Suprapubic skin (tissue), 4 donors: ENCODE measurements around the gene CLEC18A. TPM values are rescaled to one million over a fixed set of nuclear protein-coding genes. Genes with fewer than 3 reads are reported as not detected.
"Not testable (repeated sequence)": the region's sequence is repeated elsewhere in the genome, so short reads cannot be mapped to it uniquely, and the experiment has no call there.

Source experiments
- DNase-seq, 2 donors: peaks; one replicate each; pipeline ENCODE4 v3.0.0-alpha.2; 2019; ENCODE audit warnings: low spot score in 2 of 2
- H3K27ac ChIP-seq: fragments of 200-600 bp; sonication (generic); one replicate; pipeline ENCODE4 v1.5.1; 2019
- H3K27me3 ChIP-seq: fragments of 200-600 bp; sonication (generic); one replicate; pipeline ENCODE4 v1.5.1; 2019
- H3K36me3 ChIP-seq: fragments of 200-600 bp; sonication (generic); one replicate; pipeline ENCODE4 v1.5.1; 2019
- H3K4me1 ChIP-seq: fragments of 200-600 bp; sonication (generic); one replicate; pipeline ENCODE4 v1.5.1; 2019
- H3K4me3 ChIP-seq: fragments of 200-600 bp; sonication (generic); one replicate; pipeline ENCODE4 v1.5.1; 2019; ENCODE audit warnings: mild to moderate bottlenecking
- H3K9me3 ChIP-seq: fragments of 200-600 bp; sonication (generic); one replicate; pipeline ENCODE4 v1.5.1; 2019
- CTCF ChIP-seq, 2 donors: fragments of 200-600 bp in 1 of 2; fragments of 450-650 bp in 1 of 2; sonication (generic) in 1 of 2; IDR thresholded peaks; one replicate each; pipeline ENCODE4 v1.5.1; 2016 to 2019; ENCODE audit warnings: antibody characterized with exemption in 2 of 2, mild to moderate bottlenecking in 1 of 2, moderate library complexity in 1 of 2
- EP300 ChIP-seq: sonication (generic); formaldehyde crosslinking; IDR thresholded peaks from one replicate; pipeline ENCODE4 v1.6.1; 2017; ENCODE audit warnings: antibody characterized with exemption
- POLR2A ChIP-seq, 2 donors: fragments of 450-650 bp; IDR thresholded peaks; one replicate each; pipeline ENCODE4 v1.6.1; 2017; ENCODE audit warnings: antibody characterized with exemption in 2 of 2, mild to moderate bottlenecking in 2 of 2, moderate library complexity in 2 of 2
- POLR2AphosphoS5 ChIP-seq, 3 donors: sonication (generic); formaldehyde crosslinking; IDR thresholded peaks; one replicate each; pipeline ENCODE4 v1.6.1; 2017; ENCODE audit warnings: antibody characterized with exemption in 3 of 3
- WGBS: methylation state at CpG from one replicate; pipeline ENCODE4 v1.1.5; 2018; 5-methylcytosine and 5-hydroxymethylcytosine counted together
- total RNA-seq, 4 donors: library from RNA; depleted of rRNA; stranded (reverse); fragments of >200 nt; gene quantifications; one replicate each; pipeline ENCODE4 v1.1.0, GENCODE V29; 2016

Gene CLEC18A
- total RNA-seq, 4 donors from 2014 or later = 0.87 to 2.9 (median 1.5) TPM

GRCh38 chr16:69942099-69942491, 9.0 kb upstream of the CLEC18A start:
- peak in 1 of 2 donors; percentile 74 for DNase-seq

GRCh38 chr16:69942627-69943170, 8.4 kb upstream of the CLEC18A start:
- no peaks in the 10 kb centered on the region for H3K27me3 ChIP-seq
- no peaks in the 10 kb centered on the region for H3K4me1 ChIP-seq
- WGBS = 79% methylated on average over 8 of the region's 8 CpGs
- H3K9me3 ChIP-seq = no peaks in the 10 kb centered on the region
- H3K36me3 ChIP-seq = peaks cover 40% of the 10 kb centered on the region
- no peak for TF ChIP-seq EP300
- no peak for TF ChIP-seq POLR2AphosphoS5 (IDR thresholded peaks at IDR 0.05)
- TF ChIP-seq CTCF (IDR thresholded peaks at IDR 0.05) = no peak
- no peak for TF ChIP-seq POLR2A (IDR thresholded peaks at IDR 0.05)
- DNase-seq = no peak
- no peak overlapping the region for H3K4me3 ChIP-seq
- no peak overlapping the region for H3K27ac ChIP-seq

More at GRCh38 chr16:69942099-69942491, 9.0 kb upstream of the CLEC18A start:
- Histone ChIP-seq H3K4me3 (no peak overlapping the region), H3K4me1 (no peaks in the 10 kb centered on the region), H3K27me3 (no peaks in the 10 kb centered on the region), H3K27ac (no peak overlapping the region), H3K36me3 (peaks cover 46% of the 10 kb centered on the region), H3K9me3 (no peaks in the 10 kb centered on the region)
- TF ChIP-seq POLR2A (IDR thresholded peaks at IDR 0.05) = no peak
- TF ChIP-seq POLR2AphosphoS5 (IDR thresholded peaks at IDR 0.05) = no peak
- TF ChIP-seq CTCF (IDR thresholded peaks at IDR 0.05) = no peak
- 85% methylated on average over 11 of the region's 11 CpGs for WGBS

GRCh38 chr16:69943241-69944036, 7.7 kb upstream of the CLEC18A start:
- not testable (repeated sequence) for H3K27ac ChIP-seq, H3K4me1 ChIP-seq, H3K27me3 ChIP-seq, H3K4me3 ChIP-seq, H3K9me3 ChIP-seq
- 69% methylated on average over 13 of the region's 21 CpGs for WGBS
- peaks cover 33% of the 10 kb centered on the region for H3K36me3 ChIP-seq
- peak in 1 of 2 donors; percentile 58 for DNase-seq

GRCh38 chr16:69950411-69950810, 723 bp upstream of the CLEC18A start:
- WGBS = no CpG with 5 or more reads among the region's 17 CpGs
- H3K36me3 ChIP-seq, DNase-seq, H3K4me3 ChIP-seq, H3K27ac ChIP-seq, H3K27me3 ChIP-seq, H3K4me1 ChIP-seq, H3K9me3 ChIP-seq: not testable (repeated sequence)

- no CpG with 5 or more reads among the region's 14 CpGs for WGBS
- not testable (repeated sequence) for H3K4me3 ChIP-seq
These were observed 518 bp downstream of the CLEC18A start for GRCh38 chr16:69951672-69952031.

GRCh38 chr16:69952116-69952515, 982 bp downstream of the CLEC18A start:
- not testable (repeated sequence) for H3K27ac ChIP-seq, DNase-seq, H3K4me3 ChIP-seq, H3K36me3 ChIP-seq, H3K4me1 ChIP-seq, H3K9me3 ChIP-seq, H3K27me3 ChIP-seq
- no CpG with 5 or more reads among the region's 15 CpGs for WGBS

More at GRCh38 chr16:69951672-69952031, 518 bp downstream of the CLEC18A start:
- H3K4me1 ChIP-seq, H3K9me3 ChIP-seq, H3K36me3 ChIP-seq, DNase-seq, H3K27me3 ChIP-seq, H3K27ac ChIP-seq: not testable (repeated sequence)

GRCh38 chr16:69952572-69953355, 1.6 kb downstream of the CLEC18A start:
- not testable (repeated sequence) for H3K36me3 ChIP-seq, H3K4me3 ChIP-seq, H3K27me3 ChIP-seq, H3K27ac ChIP-seq, H3K4me1 ChIP-seq, H3K9me3 ChIP-seq
- WGBS = no CpG with 5 or more reads among the region's 24 CpGs
- DNase-seq = peak in 1 of 2 donors; percentile 56

GRCh38 chr16:69954241-69954640, 3.1 kb downstream of the CLEC18A start:
- peak in 1 of 2 donors; percentile 58 for DNase-seq
- H3K4me1 ChIP-seq, H3K27ac ChIP-seq, H3K9me3 ChIP-seq, H3K4me3 ChIP-seq, H3K36me3 ChIP-seq, H3K27me3 ChIP-seq: not testable (repeated sequence)
- 88% methylated on average over 13 of the region's 13 CpGs for WGBS

GRCh38 chr16:69963312-69963711, 12.2 kb downstream of the CLEC18A start:
- H3K36me3 ChIP-seq, H3K9me3 ChIP-seq, H3K27me3 ChIP-seq, H3K4me1 ChIP-seq, H3K4me3 ChIP-seq, DNase-seq, H3K27ac ChIP-seq: not testable (repeated sequence)
- WGBS = no CpG with 5 or more reads among the region's 9 CpGs

- H3K27ac ChIP-seq = not testable (repeated sequence)
These were observed 14.0 kb downstream of the CLEC18A start for GRCh38 chr16:69964960-69965660.

GRCh38 chr16:69965661-69966054, 14.5 kb downstream of the CLEC18A start:
- not testable (repeated sequence) for H3K9me3 ChIP-seq, H3K36me3 ChIP-seq, DNase-seq, H3K27ac ChIP-seq, H3K27me3 ChIP-seq, H3K4me1 ChIP-seq
- no CpG with 5 or more reads among the region's 24 CpGs for WGBS
- peak overlapping the region; percentile 44 for H3K4me3 ChIP-seq

More at GRCh38 chr16:69964960-69965660, 14.0 kb downstream of the CLEC18A start:
- peak overlapping the region; percentile 44 for H3K4me3 ChIP-seq
- not testable (repeated sequence) for H3K36me3 ChIP-seq, H3K9me3 ChIP-seq, H3K27me3 ChIP-seq, H3K4me1 ChIP-seq
- DNase-seq = peak in 1 of 2 donors; percentile 66
- WGBS = 85% methylated on average over 6 of the region's 68 CpGs
